GM23338 (cell line): ENCODE measurements around the gene RTKN2. TPM values are rescaled to one million over a fixed set of nuclear protein-coding genes. Genes with fewer than 3 reads are reported as not detected.

Experiments
- ATAC-seq: fragments of 200-7000 bp; cut with Tn5 transposase; 3 replicates; pipeline ENCODE4 v1.9.1; 2020
- DNase-seq: peaks from one replicate; pipeline ENCODE4 v3.0.0-alpha.2; 2015; ENCODE audit warnings: low spot score
- H2AFZ ChIP-seq: fragments of 200-600 bp; sonication (generic); 2 replicates; pipeline ENCODE4 v1.8.0; 2016; ENCODE audit warnings: antibody characterized with exemption, mild to moderate bottlenecking, moderate library complexity
- H3F3A ChIP-seq: fragments of 200-600 bp; sonication (generic); replicated peaks from 2 replicates; pipeline ENCODE4 v1.8.0; 2017; ENCODE audit warnings: antibody characterized with exemption, mixed run types, low read depth
- H3K27ac ChIP-seq: fragments of 200-600 bp; sonication (generic); 2 replicates; pipeline ENCODE4 v1.6.1; 2016; ENCODE audit warnings: low read depth
- H3K27me3 ChIP-seq: fragments of 200-600 bp; sonication (generic); 2 replicates; pipeline ENCODE4 v1.8.0; 2016; ENCODE audit warnings: mild to moderate bottlenecking, mixed run types, moderate library complexity; ENCODE audit not compliant: insufficient read depth
- H3K36me3 ChIP-seq: fragments of 200-600 bp; sonication (generic); 2 replicates; pipeline ENCODE4 v1.8.0; 2016; ENCODE audit warnings: mild to moderate bottlenecking; ENCODE audit not compliant: insufficient read depth
- H3K4me1 ChIP-seq: fragments of 200-600 bp; sonication (generic); 2 replicates; pipeline ENCODE4 v1.8.0; 2016; ENCODE audit warnings: mild to moderate bottlenecking, moderate library complexity; ENCODE audit not compliant: insufficient read depth
- H3K4me2 ChIP-seq: fragments of 200-600 bp; sonication (generic); 2 replicates; pipeline ENCODE4 v1.7.1; 2017; ENCODE audit warnings: mixed run types
- H3K4me3 ChIP-seq: fragments of 200-600 bp; sonication (generic); 2 replicates; pipeline ENCODE4 v1.6.1; 2016; ENCODE audit warnings: mixed run types
- H3K79me2 ChIP-seq: fragments of 200-600 bp; sonication (generic); replicated peaks from 2 replicates; pipeline ENCODE4 v1.8.0; 2017; ENCODE audit warnings: mild to moderate bottlenecking; ENCODE audit not compliant: insufficient read depth
- H3K9me2 ChIP-seq: fragments of 200-600 bp; sonication (generic); 2 replicates; pipeline ENCODE4 v1.8.0; 2017; ENCODE audit not compliant: insufficient read depth
- H4K20me1 ChIP-seq: fragments of 200-600 bp; sonication (generic); replicated peaks from 2 replicates; pipeline ENCODE4 v1.8.0; 2017; ENCODE audit warnings: mild to moderate bottlenecking; ENCODE audit not compliant: insufficient read depth
- H3K27ac Mint-ChIP-seq: 2 replicates; pipeline ENCODE4 v1.8.0; 2020; ENCODE audit warnings: inconsistent platforms, mild to moderate bottlenecking, moderate library complexity, mixed read lengths
- H3K27me3 Mint-ChIP-seq: 3 replicates; pipeline ENCODE4 v1.8.0; 2022; ENCODE audit warnings: low read depth, mild to moderate bottlenecking, moderate library complexity, mixed read lengths, inconsistent platforms; ENCODE audit not compliant: insufficient read depth, poor library complexity
- H3K36me3 Mint-ChIP-seq: 3 replicates; pipeline ENCODE4 v1.8.0; 2021; ENCODE audit warnings: low read depth, mild to moderate bottlenecking, inconsistent platforms, moderate library complexity, mixed read lengths
- H3K4me1 Mint-ChIP-seq: 3 replicates; pipeline ENCODE4 v1.8.0; 2020; ENCODE audit warnings: mild to moderate bottlenecking, inconsistent platforms, mixed read lengths
- H3K4me3 Mint-ChIP-seq: 3 replicates; pipeline ENCODE4 v1.8.0; 2021; ENCODE audit warnings: moderate library complexity, mild to moderate bottlenecking, inconsistent platforms, mixed read lengths
- H3K9me3 Mint-ChIP-seq: 3 replicates; pipeline ENCODE4 v1.8.0; 2020; ENCODE audit warnings: moderate library complexity, mild to moderate bottlenecking, inconsistent platforms, mixed read lengths
- CREB1 ChIP-seq: fragments of 250-450 bp; sonication (Bioruptor Pico); IDR thresholded peaks from 2 replicates; pipeline ENCODE4 v1.5.0; 2020; ENCODE audit warnings: low read depth, mild to moderate bottlenecking, moderate library complexity
- CTCF ChIP-seq, 2 experiments: fragments of 200-600 bp in 1 of 2; sonication (generic) in 1 of 2; conservative IDR thresholded peaks; 2 replicates each; pipeline versions ENCODE4 v1.5.1 to v1.6.1; 2016 to 2017; ENCODE audit warnings: antibody characterized with exemption in 2 of 2, low read depth in 2 of 2, mild to moderate bottlenecking in 2 of 2, moderate library complexity in 1 of 2
- ETS1 ChIP-seq: IDR thresholded peaks from 2 replicates; pipeline ENCODE4 v1.6.1; 2016; ENCODE audit warnings: antibody characterized with exemption
- EZH2 ChIP-seq: fragments of 200-600 bp; sonication (generic); IDR thresholded peaks from one replicate; pipeline ENCODE4 v1.8.0; 2017; ENCODE audit warnings: antibody characterized with exemption, mild to moderate bottlenecking, low read depth; ENCODE audit not compliant: unreplicated experiment
- EZH2phosphoT487 ChIP-seq: fragments of 200-600 bp; sonication (generic); IDR thresholded peaks from one replicate; pipeline ENCODE4 v1.8.1; 2018; ENCODE audit warnings: antibody characterized with exemption; ENCODE audit not compliant: unreplicated experiment
- JUNB ChIP-seq: IDR thresholded peaks from one replicate; pipeline ENCODE4 v1.6.1; 2016; ENCODE audit warnings: antibody characterized with exemption; ENCODE audit not compliant: unreplicated experiment
- NANOG ChIP-seq: IDR thresholded peaks from 2 replicates; pipeline ENCODE4 v1.6.1; 2016; ENCODE audit warnings: antibody characterized with exemption, borderline replicate concordance
- POLR2AphosphoS5 ChIP-seq: IDR thresholded peaks from 2 replicates; pipeline ENCODE4 v1.6.1; 2016; ENCODE audit warnings: antibody characterized with exemption, low read depth
- REST ChIP-seq: IDR thresholded peaks from one replicate; pipeline ENCODE4 v1.6.1; 2018; ENCODE audit warnings: antibody characterized with exemption; ENCODE audit not compliant: unreplicated experiment
- STAT1 ChIP-seq: IDR thresholded peaks from one replicate; pipeline ENCODE4 v1.6.1; 2016; ENCODE audit warnings: antibody characterized with exemption; ENCODE audit not compliant: unreplicated experiment
- ZNF114 ChIP-seq: fragments of 250-450 bp; sonication (Bioruptor Pico); IDR thresholded peaks from 2 replicates; pipeline ENCODE4 v1.5.0; 2020; ENCODE audit warnings: mild to moderate bottlenecking, moderate library complexity
- ZNF331 ChIP-seq: fragments of 250-450 bp; sonication (Bioruptor Pico); IDR thresholded peaks from 2 replicates; pipeline ENCODE4 v1.5.0; 2020; ENCODE audit warnings: low read depth, mild to moderate bottlenecking, moderate library complexity
- ZNF462 ChIP-seq: fragments of 250-450 bp; sonication (Bioruptor Pico); IDR thresholded peaks from 2 replicates; pipeline ENCODE4 v1.5.0; 2020; ENCODE audit warnings: mild to moderate bottlenecking, moderate library complexity
- polyA plus RNA-seq: library from polyadenylated mRNA; unstranded; fragments of >200 nt; fragmentation: Nextera tagmentation; extraction: Ambion mirVana; gene quantifications from 2 replicates; pipeline ENCODE4 v1.2.1, GENCODE V29; 2016
- total RNA-seq: library from RNA; depleted of rRNA; stranded (reverse); fragments of >200 nt; shearing (Covaris generic); gene quantifications from 2 replicates; pipeline ENCODE4 v1.2.3, GENCODE V29; 2014

The RTKN2 gene
- total and polyA plus RNA-seq, 2 experiments from 2014 or later: 15.3 to 23.6 TPM

- Mint-ChIP-seq H3K4me3 (no peak overlapping the region), H3K36me3 (peaks cover 28% of the 10 kb centered on the region), H3K4me1 (peaks cover 9% of the 10 kb centered on the region; the same call in 2 of the 3 replicates), H3K27me3 (no peaks in the 10 kb centered on the region), H3K9me3 (no peaks in the 10 kb centered on the region), H3K27ac (no peak overlapping the region)
- H3K9me2 ChIP-seq: no peaks in the 10 kb centered on the region
- H4K20me1 ChIP-seq: peaks cover 4% of the 10 kb centered on the region; the same call in 1 of the 2 replicates
- H3K27ac ChIP-seq: no peak overlapping the region
- H3K79me2 ChIP-seq: peaks cover 49% of the 10 kb centered on the region
- no peak for ATAC-seq
- H3K4me2 ChIP-seq: no peak overlapping the region
- no peak overlapping the region for H3K4me3 ChIP-seq
- TF ChIP-seq ZNF462 (no peak), CTCF (conservative IDR thresholded peaks at IDR 0.05; ENCODE audit: low read depth in 2 of 2) (no peak), NANOG (no peak), REST (no peak), STAT1 (no peak), ZNF331 (no peak), JUNB (no peak), CREB1 (CRISPR knock-in tag) (no peak), ZNF114 (no peak), ETS1 (no peak), POLR2AphosphoS5 (no peak), EZH2 (no peak), EZH2phosphoT487 (no peak)
- DNase-seq: no peak
- H2AFZ ChIP-seq: no peak overlapping the region
- H3K36me3 ChIP-seq: peaks cover 15% of the 10 kb centered on the region; the same call in 1 of the 2 replicates
- H3F3A ChIP-seq: no peaks in the 10 kb centered on the region
- H3K4me1 ChIP-seq: no peaks in the 10 kb centered on the region
- no peaks in the 10 kb centered on the region for H3K27me3 ChIP-seq
These were observed 8.6 kb downstream of the RTKN2 start for GRCh38 chr10:62259998-62260397.
